HS-27A (cell line): ENCODE data around the gene ANKRD52.
A peak's percentile ranks its signal among the peaks of the same experiment; 100 is the strongest.
"Not testable (repeated sequence)": the region's sequence is repeated elsewhere in the genome, so short reads cannot be mapped to it uniquely, and the experiment has no call there.

Experiments
- DNase-seq: peaks from one replicate; pipeline ENCODE4 v3.0.0-alpha.2; 2012; ENCODE audit warnings: low read depth, missing footprints

The ANKRD52 gene

DNA sequence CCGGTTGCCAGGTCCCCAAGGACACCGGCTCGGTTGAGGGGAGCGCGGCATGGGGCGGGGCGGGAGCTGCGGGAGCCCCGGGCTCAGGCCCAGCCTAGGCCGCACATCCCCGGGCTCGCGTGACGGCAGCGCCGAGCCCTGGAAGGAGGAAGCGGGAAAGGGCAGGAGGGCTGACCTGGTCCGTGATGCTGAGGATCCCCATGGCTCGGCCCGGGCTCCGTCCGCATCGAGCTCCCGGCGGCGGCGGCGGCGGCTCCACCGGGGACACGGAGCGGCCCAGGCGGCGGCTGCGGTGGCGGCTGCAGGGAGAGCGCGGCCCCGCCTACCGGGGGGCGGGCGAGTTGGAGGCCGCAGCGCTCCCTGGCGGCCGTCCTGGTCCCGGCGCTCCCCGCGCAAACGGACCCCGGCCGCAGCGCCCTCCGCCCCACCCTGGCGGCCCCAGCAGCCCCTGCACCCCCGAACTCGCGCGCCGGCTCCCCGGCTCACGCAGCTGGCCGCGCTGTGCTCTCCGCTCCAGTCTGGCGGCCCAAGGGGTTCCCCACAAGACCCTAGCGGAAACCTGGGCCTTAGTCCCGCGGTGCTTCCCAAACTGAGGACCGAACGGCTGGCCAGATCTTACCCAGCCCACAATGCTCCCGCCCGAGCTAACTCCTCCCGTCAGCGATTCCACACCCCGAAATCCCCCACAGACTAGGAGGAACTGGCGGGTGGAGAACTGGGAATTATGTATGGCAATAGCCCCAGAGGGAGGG is at the start of gene ANKRD52:
ANKRD52 (minus strand) TSS at position 317 of the 752 bp plus-strand sequence; CDS start at position 202, 115 bp downstream.
- peak; percentile 41 for DNase-seq

DNA sequence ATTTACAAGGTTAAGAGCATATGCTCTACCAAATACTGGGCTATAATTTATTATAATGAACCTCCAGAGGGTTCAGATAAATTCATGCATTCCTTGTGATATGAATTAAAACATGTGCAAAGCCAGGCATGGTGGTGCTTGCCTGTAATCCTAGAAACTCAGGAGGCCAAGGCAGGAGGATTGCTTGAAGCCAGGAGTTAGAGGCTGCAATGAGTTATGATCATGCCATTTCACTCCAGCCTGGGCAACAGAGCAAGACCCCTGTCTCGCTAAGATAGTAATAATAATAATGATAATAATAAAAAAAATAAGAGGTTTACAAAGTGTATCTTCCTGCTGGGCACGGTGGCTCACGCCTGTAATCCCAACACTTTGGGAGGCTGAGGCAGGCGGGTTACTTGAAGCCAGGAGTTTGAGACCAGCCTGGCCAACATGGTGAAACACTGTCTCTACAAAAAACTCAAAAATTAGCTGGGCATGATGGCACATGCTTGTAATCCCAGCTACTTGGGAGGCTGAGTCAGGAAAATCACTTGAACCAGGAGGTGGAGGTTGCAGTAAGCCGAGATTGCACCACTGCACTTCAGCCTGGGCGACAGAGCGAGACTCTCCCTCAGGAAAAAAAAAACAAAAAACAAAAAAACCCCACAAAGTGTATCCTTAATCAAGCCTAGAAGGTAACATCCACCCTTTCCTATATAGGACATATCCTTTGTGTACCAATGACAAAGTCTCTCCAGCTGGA is 49.2 kb upstream of the ANKRD52 start:
- DNase-seq = no peak

DNA sequence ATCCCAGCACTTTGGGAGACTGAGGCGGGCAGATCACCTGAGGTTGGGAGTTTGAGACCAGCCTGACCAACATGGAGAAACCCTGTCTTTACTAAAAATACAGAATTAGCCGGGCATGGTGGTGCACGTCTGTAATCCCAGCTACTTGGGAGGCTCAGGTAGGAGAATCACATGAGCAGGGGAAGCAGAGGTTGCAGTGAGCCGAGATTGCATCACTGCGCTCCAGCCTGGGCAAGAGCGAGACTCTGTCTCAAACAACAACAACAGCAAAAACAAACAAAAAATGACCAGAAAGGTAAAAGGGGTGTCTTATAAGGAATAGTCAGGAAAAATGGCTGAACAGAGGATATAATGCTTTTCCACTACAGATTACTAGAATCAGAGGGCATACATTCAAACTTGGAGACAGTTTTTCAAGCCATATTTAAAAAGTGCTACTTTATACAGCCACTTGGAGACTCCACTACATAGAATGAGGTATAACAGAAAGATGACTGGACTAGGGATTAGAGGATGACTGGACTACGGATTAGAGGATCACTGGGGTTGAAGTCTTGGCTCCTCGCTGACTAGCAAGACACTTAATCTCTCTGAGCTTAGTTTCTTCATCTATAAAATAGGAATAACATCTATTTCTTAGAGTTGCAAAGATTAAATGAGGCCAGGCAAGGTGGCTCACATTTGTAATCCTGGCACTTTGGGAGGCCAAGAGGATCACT is 46.8 kb upstream of the ANKRD52 start:
- no peak for DNase-seq

DNA sequence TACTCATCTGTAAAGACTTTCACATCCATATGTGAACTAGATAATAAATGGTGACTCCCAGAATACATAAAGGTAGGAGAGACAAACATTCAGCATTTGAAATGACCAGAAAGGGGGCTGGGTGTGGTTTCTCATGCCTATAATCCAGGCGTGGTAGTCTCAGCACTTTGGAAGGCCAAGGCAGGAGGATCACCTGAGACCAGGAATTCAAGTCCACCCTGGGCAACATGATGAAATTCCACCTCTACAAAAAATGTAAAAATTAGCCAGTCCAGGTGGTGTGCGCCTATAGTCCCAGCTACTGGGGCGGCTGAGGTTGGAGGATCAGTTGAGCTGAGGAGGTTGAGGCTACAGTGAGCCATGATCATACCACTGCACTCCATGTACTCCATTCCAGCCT is 46.1 kb upstream of the ANKRD52 start:
- no peak for DNase-seq

DNA sequence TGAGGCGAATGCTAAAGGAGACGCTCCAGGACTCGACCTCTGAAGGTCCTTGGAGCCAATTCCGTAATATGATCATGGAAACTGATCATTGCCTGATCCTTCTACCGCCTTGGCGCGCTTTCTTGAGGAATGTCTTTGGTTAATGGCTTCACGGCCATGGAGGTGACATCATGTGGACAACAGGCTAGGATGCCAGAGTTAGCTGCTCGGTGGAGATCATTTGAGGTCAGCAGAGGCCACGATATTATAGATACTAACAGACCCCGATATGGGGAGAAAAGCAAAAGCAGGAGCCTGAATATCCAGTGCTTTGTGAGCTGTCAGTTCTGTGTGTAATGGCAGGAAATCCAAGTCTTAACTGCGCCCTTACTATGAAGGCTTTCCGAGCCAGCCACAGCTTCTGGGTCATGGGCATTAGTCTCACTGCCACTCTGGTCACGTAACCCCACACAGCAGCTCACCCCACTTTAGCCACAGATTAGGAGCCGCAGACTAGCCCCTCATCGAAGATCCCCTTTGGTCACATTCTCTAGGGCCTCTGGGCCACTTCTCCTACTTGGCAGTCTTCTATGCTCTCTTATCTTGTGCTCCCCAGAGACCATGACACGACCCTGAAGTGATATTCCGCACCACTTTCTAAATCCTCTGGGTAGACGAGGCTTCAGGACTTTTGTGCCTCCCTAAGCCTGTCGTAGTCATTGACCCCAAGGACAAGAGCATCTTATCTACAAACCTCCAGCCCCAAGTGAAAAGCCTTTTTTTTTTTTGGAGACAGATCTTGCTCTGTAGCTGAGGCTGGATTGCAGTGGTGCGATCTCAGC is 42.7 kb upstream of the ANKRD52 start:
- no peak for DNase-seq

DNA sequence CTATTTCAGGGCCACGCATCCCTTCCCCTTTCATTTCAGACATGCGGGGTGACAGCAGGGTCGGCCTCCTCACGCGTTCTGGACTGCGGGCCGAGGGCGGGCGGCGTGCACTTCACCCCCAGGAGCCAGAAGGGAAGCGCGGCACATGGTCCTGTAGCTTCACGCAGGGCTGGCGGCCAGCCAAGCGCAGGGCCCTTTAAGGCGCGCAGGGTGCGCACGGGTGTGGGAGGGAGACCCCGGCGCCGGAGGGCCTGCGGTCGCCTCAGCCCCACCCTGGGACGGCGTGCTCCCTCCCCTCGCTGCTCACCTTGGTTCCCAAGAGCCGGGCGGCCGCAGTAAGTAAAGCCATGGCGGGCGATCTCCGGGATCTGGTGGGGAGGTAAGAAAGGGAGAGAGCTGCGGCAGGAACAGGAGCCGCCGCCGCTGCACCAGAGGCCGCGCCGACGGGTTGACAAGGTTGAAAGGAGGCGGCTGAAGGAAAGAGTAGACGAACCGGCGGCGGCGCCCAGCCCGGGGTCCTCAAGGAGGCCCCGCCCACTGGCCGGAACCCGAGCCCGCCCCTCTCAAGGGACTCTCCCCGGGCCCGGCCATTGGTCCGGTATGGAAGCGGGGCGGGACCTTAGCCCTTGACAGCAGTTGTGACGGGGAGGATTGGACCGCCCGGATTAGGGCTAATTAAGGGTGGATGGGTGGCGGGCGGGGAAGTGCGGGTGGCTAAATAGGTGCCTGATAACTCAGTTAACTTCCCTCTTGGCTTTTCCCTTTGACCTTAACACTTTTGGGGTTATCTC is 41.9 kb upstream of the ANKRD52 start, which contains the start of gene CS:
CS (minus strand) TSS at position 478 of the 791 bp plus-strand sequence; CDS start at position 349, 129 bp downstream.
- DNase-seq = peak; percentile 91

DNA sequence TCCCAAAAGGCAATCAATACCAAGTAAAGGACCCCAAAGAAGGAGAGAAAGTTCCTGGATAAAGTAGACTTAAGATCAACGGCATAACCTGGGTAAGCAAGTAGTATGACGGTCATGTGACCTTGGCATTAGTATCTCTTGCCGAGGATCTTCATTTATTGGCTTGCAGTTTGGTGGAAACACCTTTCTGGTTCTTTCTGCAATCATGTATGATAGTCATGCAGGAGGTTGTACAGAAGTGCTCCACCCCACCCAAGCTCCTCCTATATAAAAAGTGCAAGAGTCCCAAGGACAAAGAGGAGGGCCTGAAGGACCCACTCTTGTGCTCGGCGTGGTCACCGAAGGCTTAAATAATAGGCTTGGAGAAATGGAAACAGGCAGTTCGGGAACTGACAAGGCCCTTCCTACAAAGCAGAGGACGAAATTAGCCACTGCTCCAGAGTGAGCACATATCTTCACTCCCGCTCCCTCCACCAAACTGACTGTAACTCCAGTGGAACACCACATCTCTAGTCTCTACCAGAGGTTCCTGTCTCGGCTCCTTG is 41.2 kb upstream of the ANKRD52 start:
- no peak for DNase-seq

DNA sequence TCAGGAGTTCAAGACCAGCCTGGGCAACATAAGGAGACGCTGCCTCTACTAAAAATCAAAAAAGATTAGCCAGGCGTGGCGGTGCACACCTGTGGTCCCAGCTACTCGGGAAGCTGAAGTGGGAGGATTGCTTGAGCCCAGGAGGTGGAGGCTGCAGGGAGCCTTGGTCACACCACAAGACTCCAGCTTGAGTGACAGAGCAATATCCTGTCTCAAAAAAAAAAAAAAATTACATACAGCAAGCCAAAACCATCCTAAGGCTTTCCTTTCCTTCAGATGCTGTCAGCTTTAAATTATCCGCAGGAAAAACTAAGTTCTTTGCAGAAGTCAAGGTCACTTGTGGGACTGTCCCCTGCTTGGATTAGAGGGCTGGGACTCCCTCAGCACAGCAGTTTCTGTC is 40.6 kb upstream of the ANKRD52 start:
- DNase-seq = no peak

DNA sequence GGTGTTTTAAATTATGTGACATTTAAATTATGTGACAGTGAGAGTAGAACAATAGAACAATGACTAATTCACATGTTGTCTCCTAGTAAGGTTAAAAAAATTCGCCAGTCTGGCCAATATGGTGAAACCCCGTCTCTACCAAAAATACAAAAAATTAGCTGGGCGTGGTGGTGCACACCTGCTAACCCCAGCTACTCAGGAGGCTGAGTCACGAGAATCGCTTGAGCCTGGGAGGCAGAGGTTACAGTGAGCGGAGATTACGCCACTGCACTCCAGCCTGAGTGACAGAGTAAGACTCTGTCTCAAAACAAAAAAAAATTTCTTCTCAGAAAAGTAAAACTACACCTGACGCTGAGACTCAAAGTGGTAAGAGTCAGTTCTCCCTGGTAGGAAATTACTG is 39.2 kb upstream of the ANKRD52 start:
- DNase-seq = no peak

DNA sequence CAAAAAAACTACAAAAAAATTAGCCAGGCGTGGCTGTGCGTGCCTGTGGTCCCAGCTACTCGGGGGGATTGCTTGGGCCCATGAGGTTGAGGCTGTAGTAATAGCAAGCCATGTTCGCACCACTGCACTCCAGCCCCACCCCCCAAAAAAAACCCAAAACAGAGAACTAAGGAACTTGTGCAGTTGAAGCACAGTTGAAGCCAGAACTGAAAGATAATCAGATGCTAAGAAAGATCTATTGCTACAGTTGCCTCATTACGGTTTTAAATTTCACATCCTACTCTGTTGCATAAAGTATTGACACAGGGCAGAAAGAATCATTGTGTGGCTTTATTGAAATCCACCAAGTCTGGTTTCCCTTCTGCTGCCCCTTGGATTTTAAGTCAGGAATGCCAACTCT is 38.1 kb upstream of the ANKRD52 start:
- no peak for DNase-seq

DNA sequence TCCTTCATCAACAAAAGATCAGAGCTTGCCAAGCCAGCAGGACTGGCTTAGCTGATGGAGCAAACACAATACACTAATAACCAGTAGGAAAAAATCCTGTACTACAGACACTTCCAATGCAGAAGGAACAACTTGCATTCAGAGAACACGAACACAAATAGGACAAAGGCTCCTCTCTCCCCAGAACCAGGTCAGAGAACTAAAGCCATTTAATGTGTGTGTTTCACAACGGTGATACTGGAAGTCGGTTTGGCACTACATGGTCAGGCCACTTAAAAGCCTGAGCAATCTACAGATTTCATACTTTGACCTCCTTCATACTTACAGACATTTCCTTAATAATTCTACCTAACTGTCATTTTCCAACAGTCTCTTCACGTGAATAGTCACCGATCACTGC is 35.6 kb upstream of the ANKRD52 start:
- DNase-seq = no peak

DNA sequence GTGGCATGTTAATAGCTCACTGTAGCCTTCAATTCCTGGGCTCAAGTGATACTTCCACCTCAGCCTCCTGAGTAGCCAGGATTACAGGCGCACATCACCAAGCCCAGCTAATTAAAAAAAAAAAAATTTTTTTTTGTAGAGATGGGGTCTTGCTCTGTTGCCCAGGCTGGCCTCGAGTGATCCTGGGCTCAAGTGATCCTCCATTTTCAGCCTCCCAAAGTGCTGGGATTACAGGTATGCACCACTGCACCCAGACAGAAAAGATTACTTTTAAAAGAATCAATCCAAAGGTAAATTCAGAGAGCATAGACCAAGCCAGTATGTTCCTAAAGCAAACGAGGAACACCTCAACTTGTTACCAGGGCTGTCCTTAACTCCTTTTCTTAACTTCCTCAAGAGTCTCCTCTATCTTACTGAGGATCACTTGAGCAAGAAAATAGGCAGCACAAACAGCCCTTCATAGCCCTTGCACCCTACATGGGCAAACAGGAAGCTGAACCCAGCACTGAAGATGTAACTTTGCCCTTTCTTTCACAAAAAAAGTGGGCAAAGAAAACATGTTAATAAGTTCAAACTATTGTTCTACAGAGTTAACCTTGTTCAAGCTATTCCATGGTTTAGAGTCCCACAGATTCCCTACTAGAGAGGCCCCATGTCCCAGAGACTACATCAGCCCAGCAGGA is 30.7 kb upstream of the ANKRD52 start:
- DNase-seq = no peak

DNA sequence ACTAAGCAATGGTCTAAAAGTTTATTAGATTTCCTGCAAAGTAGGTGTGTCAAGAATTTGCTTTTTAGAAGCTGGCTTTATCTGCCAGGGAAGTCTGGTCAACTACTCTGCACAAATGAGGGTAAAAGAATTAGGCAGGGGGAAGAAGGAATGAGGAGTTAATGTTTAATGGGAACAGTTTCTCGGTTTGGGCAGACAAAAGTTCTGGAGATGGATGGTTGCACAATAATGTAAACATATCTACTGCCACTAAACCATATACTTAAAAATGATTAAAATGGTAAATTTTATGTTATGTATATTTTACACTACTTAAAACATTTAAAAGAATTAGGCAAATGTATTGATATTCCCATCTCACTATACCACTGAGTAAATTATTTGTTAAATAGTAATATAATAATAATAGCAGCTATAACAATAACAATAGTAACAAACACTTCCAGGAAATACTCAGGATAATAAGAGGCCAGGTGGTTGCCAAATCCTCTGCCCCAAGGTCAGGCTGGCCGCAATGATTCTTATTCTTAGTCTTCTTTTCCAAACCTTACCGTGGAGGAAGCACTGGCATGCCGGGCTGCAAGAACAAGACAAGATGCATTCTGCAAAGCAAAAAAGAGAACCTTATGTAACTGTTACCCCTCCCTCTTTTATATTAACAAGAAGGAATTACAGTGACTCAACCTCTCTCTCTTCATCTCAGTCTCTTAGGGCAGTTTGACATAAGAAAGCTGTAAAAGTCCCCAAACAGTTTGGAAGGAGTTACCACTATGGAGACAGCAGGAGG is 28.1 kb upstream of the ANKRD52 start:
- no peak for DNase-seq

DNA sequence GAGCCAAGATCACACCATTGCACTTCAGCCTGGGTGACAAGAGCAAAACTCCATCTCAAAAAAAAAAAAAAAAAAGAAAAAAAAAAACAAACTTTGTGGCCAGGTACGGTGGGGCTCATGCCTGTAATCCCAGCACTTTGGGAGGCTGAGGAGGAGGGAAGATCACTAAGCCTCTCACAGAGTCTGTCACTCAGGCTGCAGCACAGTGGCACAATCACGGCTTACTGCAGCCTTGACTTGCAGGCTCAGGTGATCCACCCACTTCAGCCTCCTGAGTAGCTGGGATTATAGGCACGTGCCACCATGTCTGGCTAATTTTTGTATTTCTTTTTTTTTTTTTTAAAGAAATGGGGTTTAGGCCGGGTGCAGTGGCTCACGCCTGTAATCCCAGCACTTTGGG is 26.1 kb upstream of the ANKRD52 start:
- not testable (repeated sequence) for DNase-seq

DNA sequence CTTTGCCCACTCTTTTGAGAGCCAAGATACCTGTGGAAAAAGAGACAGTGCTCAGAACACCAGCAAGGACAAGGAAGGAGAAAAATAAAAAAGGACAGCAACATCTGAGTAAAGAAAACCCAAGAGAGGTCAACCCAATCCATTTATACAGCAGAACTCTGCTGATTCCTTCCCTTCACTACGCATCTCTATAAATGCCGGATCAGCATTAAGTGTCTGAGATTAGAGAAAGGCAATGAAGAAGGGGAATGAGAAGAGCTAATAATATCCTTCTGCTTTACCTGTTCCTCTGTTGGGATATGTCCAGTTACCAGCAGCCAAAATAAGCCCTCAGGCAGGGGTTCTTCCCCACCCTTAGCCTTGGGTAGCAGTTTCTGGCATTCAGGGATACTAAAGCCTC is 24.4 kb upstream of the ANKRD52 start:
- no peak for DNase-seq

DNA sequence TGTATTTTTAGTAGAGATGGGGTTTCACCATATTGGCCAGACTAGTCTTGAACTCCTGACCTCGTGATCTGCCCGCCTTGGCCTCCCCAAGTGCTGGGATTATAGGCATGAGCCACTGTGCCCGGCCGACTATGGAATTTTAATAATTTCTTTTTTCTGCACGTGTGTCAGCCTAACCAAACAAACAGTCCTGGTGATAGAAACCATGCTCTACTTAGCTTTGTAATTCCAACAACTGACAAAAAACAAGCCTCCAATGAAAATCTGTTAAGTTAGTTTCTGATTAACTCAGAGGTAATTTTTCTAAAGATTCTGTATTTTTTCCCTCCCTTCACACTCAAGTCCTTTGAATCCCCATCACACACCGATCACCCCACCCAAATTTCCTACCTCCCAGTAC is 23.8 kb upstream of the ANKRD52 start:
- DNase-seq = no peak

DNA sequence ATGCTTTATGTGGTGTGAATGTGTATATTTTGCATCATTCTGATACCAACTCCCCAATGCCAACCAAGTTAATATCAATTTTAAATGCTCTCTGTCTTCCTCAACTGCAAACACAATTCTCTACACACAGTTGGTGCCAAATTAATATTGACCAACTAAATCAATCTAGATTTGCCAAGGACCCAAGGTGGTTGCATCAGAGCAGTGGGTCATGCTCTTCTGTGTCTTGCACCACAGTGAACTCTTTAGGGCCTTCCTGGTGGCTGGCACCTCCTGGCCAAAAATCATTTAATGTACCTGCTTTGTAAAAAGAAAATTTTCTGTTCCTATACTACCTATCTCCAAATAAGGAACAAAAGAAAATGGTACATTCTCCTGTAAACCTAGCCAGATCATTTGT is 22.7 kb upstream of the ANKRD52 start:
- no peak for DNase-seq

DNA sequence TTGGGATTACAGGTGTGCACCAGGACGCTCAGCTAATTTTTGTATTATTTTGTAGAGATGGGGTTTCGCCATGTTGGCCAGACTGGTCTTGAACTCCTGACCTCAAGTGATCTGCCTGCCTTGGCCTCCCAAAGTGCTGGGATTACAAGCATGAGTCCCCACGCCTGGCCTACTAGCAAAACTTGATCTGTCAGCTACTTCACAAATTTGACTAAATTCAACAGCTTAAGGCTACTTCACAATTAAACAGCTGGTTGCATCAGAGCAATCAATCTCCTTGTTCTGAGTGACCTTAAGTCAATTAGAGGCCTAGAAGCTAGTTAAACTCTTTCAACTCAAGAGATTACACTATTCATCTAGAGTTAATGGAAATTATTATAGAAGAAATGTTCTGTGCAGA is 20.7 kb upstream of the ANKRD52 start:
- DNase-seq = no peak

DNA sequence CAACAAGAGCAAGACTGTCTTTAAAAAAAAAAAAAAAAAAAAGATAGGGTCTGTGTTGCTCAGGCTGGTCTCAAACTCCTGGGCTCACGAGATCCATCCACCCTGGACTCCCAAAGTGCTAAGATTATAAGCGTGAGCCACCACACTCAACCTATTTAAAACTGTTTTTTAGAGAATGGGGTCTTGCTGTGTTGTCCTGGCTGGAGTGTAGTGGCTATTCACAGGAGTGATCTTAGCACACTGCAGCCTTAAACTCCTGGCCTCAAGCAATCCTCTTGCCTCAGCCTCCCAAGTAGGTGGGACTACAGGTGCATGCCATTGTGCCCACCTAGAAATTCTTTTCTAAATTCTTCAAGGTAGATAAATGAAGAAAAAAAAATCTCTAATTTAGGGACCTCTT is 16.1 kb upstream of the ANKRD52 start:
- no peak for DNase-seq
